HG02884 (cell line): ENCODE measurements around the gene AEN.

ENCODE experiments used
- ATAC-seq: cut with Tn5 transposase; IDR thresholded peaks from one replicate; pipeline ENCODE4 v1.9.1; 2021; ENCODE audit warnings: mild to moderate bottlenecking, moderate library complexity; ENCODE audit not compliant: unreplicated experiment

Gene AEN

DNA sequence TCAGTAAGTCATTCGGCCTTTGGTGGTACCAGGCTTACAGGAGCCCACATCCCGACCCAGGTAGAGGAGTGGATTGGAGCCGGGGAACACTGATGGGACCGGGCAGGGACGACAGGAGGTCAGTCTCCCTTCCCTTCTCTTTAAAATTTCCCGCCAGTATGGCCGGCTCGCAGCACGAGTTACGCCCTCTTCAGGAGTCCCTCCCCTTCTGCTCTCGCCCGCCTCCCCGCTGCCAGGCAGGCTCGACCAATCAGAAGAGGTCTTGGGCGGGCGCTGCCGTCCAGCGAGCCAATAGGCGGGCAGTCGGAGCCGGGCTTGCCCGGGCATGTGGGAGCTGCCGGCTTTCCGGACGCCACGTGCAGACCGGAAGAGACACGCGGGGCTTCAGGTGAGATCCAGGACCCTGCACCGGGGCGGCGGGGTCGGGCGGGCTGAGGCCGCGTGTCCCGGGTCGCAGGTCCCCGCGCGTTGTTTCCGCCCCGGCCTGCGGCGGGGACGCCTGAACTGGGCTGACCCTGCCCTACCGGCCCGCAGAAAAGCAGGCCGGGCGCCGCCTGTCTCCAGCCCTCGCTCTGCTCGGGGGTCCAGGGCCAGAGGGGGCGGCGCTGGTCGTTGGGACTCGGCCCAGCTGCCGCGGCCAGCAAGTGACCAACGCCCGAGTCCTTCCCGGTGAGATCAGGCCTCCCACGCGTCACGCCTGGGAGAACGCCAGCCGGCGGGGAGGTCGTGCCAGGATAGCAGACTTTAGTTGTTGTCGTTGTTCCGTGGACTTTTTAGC, at the start of gene AEN:
Gene AEN (plus strand): TSS at position 346 of the 778 bp plus-strand sequence. CDS start 4,870 bp downstream, outside the sequence.
- ATAC-seq = peak; percentile 91

DNA sequence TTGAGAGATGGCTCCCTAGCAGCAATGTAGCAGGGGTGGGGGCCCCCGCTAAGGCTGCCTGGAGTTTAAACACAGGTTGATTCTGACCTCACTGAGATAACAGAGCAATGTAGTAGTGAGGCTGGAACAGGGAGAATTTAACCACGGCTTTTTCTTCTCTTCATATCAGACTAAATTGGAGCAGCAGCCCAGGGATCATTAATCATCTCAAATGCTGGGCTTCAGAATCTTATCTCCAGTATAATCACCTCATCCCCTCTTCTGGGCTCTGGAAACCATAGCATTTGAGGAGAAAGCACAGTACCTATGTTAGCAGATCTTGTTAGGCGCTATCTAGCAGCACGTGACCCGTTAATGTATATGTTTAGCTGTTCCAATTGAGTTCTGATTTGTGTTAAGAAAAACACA, 49.3 kb upstream of the AEN start:
- no peak for ATAC-seq

DNA sequence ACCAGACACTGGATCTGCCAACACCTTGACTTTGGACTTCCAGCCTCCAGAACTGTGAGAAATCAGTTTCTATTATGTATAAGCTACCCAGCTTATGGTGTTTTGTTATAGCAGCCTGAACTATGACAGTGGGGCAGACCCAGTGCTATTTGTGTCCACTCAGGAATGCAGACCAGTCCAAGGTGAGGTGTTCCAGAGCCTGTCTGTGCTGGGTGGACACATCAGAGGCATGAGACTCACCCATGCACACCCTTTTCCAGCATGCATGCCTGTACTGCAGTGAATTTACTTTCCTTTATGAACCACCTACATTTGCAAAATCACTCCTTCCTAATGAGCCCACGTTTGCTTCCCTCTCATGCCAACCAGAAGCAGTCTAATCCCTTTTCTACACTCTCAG, 47.1 kb upstream of the AEN start:
- ATAC-seq = no peak

GRCh38 chr15:88574655-88575054, 46.5 kb upstream of the AEN start:
- ATAC-seq = no peak

DNA sequence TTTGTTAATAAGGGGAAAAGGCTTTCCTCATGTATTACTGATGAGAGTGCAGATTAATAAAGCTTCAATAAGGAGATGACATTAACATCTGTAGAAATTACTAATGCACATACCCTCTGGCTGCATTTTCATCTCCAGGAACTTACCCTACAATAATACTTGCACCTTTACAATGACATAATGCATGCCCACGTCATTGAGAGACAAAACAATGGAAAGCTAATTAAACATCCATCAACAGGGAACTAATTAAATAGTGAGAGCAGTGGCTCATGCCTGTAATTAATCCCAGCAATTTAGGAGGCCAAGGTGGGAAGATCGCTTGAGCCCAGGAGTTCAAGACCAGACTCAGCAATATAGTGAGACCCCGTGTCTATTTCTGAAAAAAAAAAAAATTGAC, 41.8 kb upstream of the AEN start:
- ATAC-seq = no peak

DNA sequence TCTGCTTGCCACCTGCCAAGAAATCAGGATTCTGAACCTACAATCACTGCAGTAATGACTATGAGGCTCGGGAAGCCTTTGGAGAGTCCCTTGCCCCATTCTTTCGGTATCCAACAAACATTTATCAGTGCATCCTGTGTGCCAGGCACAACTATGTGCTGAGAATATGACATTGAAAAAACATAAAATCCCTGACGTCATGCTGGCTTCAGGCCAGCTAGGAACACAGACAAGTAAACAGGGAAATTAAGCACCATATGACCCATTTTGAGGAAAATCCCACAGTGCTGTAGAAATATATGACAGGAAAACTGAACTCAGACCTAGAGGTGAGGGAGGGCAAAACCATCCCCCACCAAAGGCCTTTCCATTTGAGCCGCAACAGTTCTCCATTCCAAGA, 40.6 kb upstream of the AEN start:
- ATAC-seq = no peak

DNA sequence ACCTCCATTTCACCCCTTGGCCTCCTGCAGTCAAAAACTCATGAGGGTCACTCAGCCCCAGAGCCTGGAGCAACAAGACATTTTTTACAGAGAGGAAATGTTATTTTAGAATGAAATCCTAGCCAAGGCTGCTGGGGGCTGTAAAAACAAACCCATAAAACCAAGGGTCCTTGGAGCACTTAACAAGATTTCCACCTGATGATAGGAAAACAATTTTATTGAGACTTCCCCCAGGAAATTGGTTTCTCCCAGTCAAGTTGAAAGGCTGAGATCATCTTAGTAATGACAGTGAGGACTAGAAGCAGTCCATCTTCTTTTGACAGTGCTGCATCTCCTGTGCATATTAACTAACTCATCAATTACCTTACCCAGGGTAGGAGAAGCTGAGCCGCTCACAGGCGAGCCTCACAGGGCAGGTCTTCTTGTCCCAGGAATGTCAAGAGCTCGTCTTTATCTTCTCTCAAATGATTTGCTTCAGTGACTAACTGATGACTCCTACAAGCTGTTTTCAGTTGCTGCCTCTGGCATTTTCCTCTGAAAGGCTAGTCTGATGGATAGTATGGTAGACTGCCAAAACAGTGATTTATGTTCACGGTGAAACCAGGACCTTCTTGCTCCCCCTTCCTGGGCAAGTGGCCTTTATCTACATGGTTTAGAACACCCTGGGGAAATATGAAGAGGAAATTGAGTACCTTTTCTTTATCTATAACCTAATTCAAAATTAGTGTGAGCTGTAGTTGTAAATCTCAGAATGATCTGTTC, 34.6 kb upstream of the AEN start:
- ATAC-seq = no peak

DNA sequence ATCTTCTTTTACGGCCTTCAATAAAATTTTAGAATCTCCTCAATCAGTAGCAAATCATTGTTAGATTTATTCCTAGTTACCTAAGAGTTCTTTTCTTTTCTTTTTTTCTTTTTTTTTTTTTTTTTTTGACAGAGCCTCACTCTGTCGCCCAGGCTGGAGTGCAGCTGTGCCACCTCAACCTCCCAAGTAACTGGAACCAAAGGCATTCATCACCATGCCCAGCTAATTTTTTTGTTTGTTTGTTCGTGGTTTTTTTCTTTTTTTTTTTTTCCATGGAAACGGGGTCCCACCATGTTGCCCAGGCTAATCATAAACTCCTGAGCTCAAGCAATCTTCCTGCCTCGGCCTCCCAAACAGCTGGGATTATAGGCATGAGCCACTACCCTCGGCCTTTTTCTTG, 30.4 kb upstream of the AEN start:
- ATAC-seq = no peak

GRCh38 chr15:88591384-88591783, 29.8 kb upstream of the AEN start:
- ATAC-seq = no peak

GRCh38 chr15:88603885-88604284, 17.3 kb upstream of the AEN start:
- no peak for ATAC-seq

GRCh38 chr15:88604381-88605188, 16.6 kb upstream of the AEN start:
- no peak for ATAC-seq

GRCh38 chr15:88605189-88606069, 15.7 kb upstream of the AEN start:
- no peak for ATAC-seq

DNA sequence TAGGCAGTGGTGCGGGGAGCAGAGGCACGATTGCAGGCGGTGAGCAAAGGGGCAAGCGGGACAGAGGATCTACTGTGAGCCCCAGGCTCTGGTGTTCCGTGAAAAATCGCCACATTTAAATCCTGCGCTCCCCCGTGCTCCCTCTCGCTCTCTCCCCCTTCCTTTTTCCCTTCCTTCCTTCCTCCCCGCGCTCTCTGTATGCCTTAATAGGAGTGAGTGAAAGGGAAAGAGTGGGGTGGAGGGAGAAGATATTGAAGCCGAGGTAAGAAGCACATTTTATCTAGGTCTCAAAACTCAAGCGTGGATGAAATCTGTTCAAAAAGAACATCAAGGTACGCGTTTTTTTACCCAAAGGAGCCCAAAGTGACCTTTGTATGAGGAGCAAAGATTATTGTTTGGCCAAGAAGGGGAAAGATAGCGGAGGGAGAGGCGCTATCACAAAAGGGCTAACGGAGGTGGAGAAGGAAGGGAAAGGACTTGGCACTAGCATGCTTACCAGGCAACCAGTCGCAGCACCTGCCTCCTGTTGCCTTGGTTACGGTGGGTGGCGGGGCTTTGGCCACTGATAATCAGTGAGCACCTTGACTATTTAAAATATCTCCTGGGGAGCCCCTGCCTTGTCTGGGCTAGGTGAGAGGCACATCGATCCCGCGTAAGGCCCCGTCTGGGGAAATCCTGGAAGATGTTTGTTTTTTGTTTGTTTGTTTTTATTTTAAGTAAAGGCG, 14.9 kb upstream of the AEN start:
- ATAC-seq = no peak

- no peak for ATAC-seq
Observed at GRCh38 chr15:88607951-88608350, 13.2 kb upstream of the AEN start.

DNA sequence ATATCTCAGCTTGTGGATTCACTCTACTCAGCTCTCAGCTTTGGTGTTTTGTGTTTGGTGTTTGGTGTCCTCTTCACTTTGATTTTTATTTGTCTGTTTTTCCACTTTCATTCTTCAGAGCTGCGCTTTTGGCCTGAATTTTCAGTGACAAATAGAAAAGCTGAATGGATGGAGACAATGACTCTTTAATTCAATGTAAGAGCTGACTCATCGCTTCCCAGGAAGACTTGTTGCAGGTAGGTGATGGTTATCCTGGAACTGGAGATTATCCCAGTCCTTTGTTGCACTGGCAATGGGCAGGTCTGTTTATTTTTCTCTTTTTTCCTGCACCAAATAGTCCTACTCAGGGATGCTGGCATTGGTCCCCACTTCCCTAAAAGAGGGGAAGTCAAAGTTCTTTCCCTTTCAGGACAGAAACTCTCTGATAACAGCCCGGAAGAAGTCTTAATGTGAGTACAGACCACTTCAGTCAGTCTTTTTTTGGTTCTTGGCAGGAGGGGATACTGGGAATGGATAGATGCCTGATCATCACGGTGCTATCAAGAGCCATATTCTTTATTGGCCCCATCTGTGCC, 12.4 kb upstream of the AEN start:
- ATAC-seq = no peak

GRCh38 chr15:88609344-88610090, 11.6 kb upstream of the AEN start:
- ATAC-seq = no peak

GRCh38 chr15:88610701-88611231, 10.4 kb upstream of the AEN start:
- no peak for ATAC-seq

DNA sequence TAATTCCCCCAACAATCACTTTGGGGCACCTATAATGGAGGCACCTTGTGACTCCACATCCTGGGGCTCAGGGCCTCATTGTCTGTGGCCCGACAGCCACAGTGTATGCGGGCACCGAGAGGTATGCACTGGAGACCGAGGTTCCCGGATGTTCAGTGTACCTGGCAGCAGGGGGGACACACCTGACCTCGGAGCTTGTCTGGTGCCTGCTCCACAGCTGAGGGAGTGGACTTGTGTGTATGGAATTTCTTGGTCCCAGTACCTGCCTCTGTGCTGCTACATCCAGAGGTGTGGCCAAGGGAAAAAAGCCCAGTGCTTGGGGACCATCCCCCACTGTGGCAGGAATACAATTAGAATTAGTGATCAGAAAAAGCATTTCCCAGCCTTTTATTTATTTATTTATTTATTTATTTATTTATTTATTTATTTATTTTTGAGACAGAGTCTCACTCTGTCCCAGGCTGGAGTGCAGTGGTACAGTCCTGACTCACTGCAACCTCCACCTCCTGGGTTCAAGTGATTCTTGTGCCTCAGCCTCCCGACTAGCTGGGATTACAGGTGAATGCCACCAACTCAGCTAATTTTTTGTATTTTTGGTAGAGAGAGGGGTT, 8.8 kb upstream of the AEN start:
- ATAC-seq = no peak
